A549 treated with ZK216348 at 1 μM for 4 hours (cell line): ENCODE measurements around the gene MEDAG. TPM values are rescaled to one million over a fixed set of nuclear protein-coding genes. Genes with fewer than 3 reads are reported as not detected.

Source experiments
- total RNA-seq: library from RNA; stranded (reverse); fragments of 200-300 nt; extraction: Qiagen RNA extraction; gene quantifications from 5 replicates; pipeline ENCODE4 v1.2.3, GENCODE V29; 2022; ENCODE audit warnings: low read depth

MEDAG gene
- 0.13 to 0.47 TPM (median 0.21 TPM) in 4 of 5 replicates, not detected in the other for total RNA-seq

DNA sequence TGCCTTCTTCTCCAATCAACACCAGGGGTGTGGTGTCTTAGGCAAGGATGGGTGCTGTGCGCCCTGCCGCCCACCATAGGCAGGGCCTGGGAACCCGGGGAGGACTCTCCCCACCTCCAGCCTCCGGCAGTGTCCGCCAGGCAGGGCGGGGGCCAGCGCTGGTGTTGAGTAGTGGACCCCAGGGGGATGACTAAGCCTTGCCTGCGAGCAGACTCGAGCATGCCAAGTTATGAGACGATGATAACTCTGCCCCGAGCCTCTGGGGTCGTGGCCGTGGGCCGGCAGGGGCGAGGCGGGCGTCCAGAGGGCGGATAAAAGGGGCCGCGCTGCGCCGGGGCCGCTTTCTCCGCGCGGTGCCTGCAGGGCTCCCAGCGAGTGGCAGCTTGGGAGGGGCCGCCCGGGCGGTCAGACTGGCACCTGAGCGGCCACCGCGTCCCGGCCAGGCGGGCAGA is at the start of gene MEDAG:
Gene MEDAG, plus strand, starts transcription at position 340 of the 452 bp plus-strand sequence. CDS start 245 bp downstream, outside the sequence.

DNA sequence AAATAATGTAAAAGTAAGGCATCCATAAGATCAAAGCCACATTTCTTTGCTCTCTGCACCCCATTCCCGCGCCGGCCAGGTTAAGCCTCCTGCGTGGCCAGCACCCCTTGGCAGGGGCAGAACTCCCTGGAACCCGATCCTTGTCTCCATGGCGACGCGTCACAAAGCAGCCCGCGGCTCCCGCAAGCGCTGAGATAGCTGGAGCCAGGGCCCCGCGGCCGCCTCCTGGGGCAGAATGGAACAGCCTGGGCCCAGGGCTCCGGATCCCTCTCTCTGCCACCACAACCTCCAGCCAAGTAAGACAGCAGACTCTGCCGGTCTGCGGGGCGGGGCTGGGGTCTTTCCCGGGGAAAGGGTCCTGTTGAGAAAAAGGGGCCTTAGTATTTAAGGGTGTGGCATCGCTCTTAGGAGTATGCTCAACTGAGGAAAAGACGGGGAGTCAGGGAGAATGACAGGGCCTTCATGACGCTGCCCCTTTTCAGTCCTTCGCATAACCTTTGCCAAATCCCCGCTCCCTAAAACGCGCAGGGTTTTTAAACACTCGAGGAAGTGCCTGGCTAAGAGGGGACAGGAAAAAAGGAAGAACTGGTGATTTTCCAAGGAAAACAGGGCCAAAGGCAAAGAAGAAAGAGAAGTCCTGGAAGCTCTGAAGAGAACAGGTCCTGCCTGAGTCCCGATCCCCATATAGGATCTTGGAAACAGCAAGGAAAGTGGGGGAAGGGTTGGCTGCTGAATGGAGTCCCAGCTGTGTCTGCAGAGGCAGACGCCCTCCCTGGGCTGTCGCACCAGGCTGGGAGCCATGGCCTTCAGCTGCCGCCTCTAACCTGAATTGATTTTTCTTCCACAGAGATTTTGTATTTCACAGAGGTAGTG is 26.6 kb downstream of the MEDAG start, which contains the start of gene TEX26:
Gene TEX26, plus strand, starts transcription at position 176 of the 873 bp plus-strand sequence. Its CDS starts 60 bp downstream, at position 236.

Other genes starting within 250 kb of the MEDAG start
- 4.7 to 9.0 TPM (median 7.1 TPM) in 5 replicates for gene ALOX5AP, start 170.7 kb upstream of the MEDAG start, total RNA-seq
- not detected in 5 replicates for gene TEX26, start 26.4 kb downstream of the MEDAG start, total RNA-seq